ENCODE measurements around the gene UBQLN2. TPM values are rescaled to one million over a fixed set of nuclear protein-coding genes. Genes with fewer than 3 reads are reported as not detected.

The UBQLN2 gene
- total RNA-seq, 1 donor from 2014 or later, result 49.8 TPM

DNA sequence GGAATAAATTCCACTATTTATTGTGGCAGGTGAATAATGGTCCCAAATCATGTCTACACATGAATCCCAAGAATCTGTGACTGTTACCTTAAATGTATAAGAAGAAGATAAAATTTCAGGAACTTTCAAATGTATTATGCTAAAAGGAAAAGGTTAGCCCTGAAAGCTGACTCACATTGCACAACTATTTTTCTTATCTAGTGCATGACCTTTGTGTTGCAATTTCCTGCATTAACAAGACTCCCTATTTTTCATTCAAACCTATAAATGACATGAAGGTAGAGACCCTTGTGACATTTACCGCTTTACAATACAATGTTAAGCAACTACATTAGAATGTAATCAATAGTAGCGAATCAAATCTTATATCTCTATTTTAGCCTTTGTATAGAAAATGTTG lies 36.7 kb downstream of the UBQLN2 start:
- no peaks in the 10 kb centered on the region for H3K4me1 Mint-ChIP-seq (ENCODE audit: low read depth, unreplicated experiment)
- no peak for DNase-seq
- H3K4me3 Mint-ChIP-seq (ENCODE audit: unreplicated experiment), result no peak overlapping the region
- peaks cover 1% of the 10 kb centered on the region for H3K9me3 Mint-ChIP-seq (ENCODE audit: unreplicated experiment)
- no peaks in the 10 kb centered on the region for H3K36me3 Mint-ChIP-seq (ENCODE audit: unreplicated experiment)
- H3K27ac Mint-ChIP-seq (ENCODE audit: unreplicated experiment), result no peak overlapping the region
- no peak for TF ChIP-seq CTCF (IDR thresholded peaks at IDR 0.05; ENCODE audit: partially characterized antibody, unreplicated experiment)
- no peaks in the 10 kb centered on the region for H3K27me3 Mint-ChIP-seq (ENCODE audit: unreplicated experiment)

- no peak for DNase-seq
- H3K4me1 Mint-ChIP-seq (ENCODE audit: low read depth, unreplicated experiment), result no peaks in the 10 kb centered on the region
- no peak for TF ChIP-seq CTCF (IDR thresholded peaks at IDR 0.05; ENCODE audit: partially characterized antibody, unreplicated experiment)
- no peak overlapping the region for H3K27ac Mint-ChIP-seq (ENCODE audit: unreplicated experiment)
- no peaks in the 10 kb centered on the region for H3K27me3 Mint-ChIP-seq (ENCODE audit: unreplicated experiment)
- H3K4me3 Mint-ChIP-seq (ENCODE audit: unreplicated experiment), result no peak overlapping the region
- peaks cover under 1% of the 10 kb centered on the region for H3K9me3 Mint-ChIP-seq (ENCODE audit: unreplicated experiment)
- no peaks in the 10 kb centered on the region for H3K36me3 Mint-ChIP-seq (ENCODE audit: unreplicated experiment)
Observed at GRCh38 chrX:56600987-56601386, 37.6 kb downstream of the UBQLN2 start.

DNA sequence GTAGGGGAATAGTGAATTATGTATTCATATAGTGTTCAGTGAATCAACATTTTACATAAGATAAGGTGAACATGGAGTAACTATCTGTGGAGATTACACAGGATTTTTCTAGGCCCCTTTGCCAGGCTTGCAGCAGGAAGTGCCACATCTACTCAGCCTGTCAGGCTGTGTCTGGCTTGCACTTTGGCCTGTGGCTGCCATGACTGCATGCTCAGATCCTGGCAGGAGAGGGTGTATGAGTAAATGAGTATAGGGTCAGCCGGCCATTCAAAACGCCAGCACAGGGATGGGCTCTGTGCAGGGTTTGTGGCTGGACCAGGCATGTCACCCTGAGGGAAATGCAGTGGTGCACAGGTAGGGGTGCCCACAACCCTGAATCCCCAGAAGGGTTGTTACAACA lies 51.9 kb downstream of the UBQLN2 start:
- Mint-ChIP-seq H3K9me3 (ENCODE audit: unreplicated experiment) (peaks cover 3% of the 10 kb centered on the region), H3K4me3 (ENCODE audit: unreplicated experiment) (no peak overlapping the region), H3K27ac (ENCODE audit: unreplicated experiment) (no peak overlapping the region), H3K36me3 (ENCODE audit: unreplicated experiment) (no peaks in the 10 kb centered on the region), H3K27me3 (ENCODE audit: unreplicated experiment) (peaks cover 2% of the 10 kb centered on the region), H3K4me1 (ENCODE audit: low read depth, unreplicated experiment) (no peaks in the 10 kb centered on the region)
- DNase-seq, result no peak
- TF ChIP-seq CTCF (IDR thresholded peaks at IDR 0.05; ENCODE audit: partially characterized antibody, unreplicated experiment), result no peak

Other genes with a start within 250 kb of the UBQLN2 start
- gene NBDY, start 165.6 kb downstream of the UBQLN2 start, total RNA-seq (ENCODE audit: unreplicated experiment), result 53.6 TPM

Measured in glutamatergic neuron (in vitro differentiated cells).